ENCODE data around the gene YBEY. TPM values are rescaled to one million over a fixed set of nuclear protein-coding genes. Genes with fewer than 3 reads are reported as not detected.

YBEY gene
- total RNA-seq, 1 donor from 2014 or later = 7.0 TPM

GRCh38 chr21:46248422-46248782 lies 37.7 kb upstream of the YBEY start:
- H3K36me3 Mint-ChIP-seq (ENCODE audit: low read depth, unreplicated experiment) = peaks cover 53% of the 10 kb centered on the region
- H3K27ac Mint-ChIP-seq (ENCODE audit: unreplicated experiment) = no peak overlapping the region

DNA sequence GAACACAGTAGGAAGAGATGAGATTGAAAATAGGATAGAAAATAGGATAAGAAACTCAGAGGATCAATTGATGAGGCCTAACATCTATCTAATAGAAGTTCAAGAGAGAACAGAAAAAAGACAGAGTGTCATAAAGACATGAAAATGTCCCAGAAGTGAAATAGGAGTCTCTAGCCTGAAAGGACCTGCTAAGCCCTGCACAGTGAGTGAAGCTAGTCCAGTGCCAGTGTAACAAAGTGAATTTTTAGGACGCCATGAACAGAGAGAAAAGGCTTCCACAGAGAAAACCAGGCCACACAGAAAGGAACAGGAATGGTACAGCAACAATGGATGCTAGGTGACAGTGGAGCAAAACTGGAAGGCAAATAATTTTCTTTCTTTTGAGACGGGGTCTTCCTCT lies 37.3 kb upstream of the YBEY start:
- no peak overlapping the region for H3K27ac Mint-ChIP-seq (ENCODE audit: unreplicated experiment)
- no peak for DNase-seq (ENCODE audit: low spot score)
- peak overlapping the region; percentile 43 for H3K4me3 Mint-ChIP-seq (ENCODE audit: unreplicated experiment)
- H3K4me1 Mint-ChIP-seq (ENCODE audit: unreplicated experiment) = peaks cover 12% of the 10 kb centered on the region
- TF ChIP-seq, protein P1, sequence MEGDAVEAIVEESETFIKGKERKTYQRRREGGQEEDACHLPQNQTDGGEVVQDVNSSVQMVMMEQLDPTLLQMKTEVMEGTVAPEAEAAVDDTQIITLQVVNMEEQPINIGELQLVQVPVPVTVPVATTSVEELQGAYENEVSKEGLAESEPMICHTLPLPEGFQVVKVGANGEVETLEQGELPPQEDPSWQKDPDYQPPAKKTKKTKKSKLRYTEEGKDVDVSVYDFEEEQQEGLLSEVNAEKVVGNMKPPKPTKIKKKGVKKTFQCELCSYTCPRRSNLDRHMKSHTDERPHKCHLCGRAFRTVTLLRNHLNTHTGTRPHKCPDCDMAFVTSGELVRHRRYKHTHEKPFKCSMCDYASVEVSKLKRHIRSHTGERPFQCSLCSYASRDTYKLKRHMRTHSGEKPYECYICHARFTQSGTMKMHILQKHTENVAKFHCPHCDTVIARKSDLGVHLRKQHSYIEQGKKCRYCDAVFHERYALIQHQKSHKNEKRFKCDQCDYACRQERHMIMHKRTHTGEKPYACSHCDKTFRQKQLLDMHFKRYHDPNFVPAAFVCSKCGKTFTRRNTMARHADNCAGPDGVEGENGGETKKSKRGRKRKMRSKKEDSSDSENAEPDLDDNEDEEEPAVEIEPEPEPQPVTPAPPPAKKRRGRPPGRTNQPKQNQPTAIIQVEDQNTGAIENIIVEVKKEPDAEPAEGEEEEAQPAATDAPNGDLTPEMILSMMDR (IDR thresholded peaks at IDR 0.05; ENCODE audit: unreplicated experiment) = no peak
- peaks cover 4% of the 10 kb centered on the region for H3K27me3 Mint-ChIP-seq (ENCODE audit: unreplicated experiment)
- no peaks in the 10 kb centered on the region for H3K9me3 Mint-ChIP-seq (ENCODE audit: unreplicated experiment)
- peaks cover 56% of the 10 kb centered on the region for H3K36me3 Mint-ChIP-seq (ENCODE audit: low read depth, unreplicated experiment)

More at GRCh38 chr21:46248422-46248782, 37.7 kb upstream of the YBEY start:
- TF ChIP-seq, protein P1 (IDR thresholded peaks at IDR 0.05; ENCODE audit: unreplicated experiment) = no peak
- Mint-ChIP-seq H3K4me1 (ENCODE audit: unreplicated experiment) (peaks cover 11% of the 10 kb centered on the region), H3K27me3 (ENCODE audit: unreplicated experiment) (peaks cover 4% of the 10 kb centered on the region), H3K9me3 (ENCODE audit: unreplicated experiment) (no peaks in the 10 kb centered on the region), H3K4me3 (ENCODE audit: unreplicated experiment) (no peak overlapping the region)
- no peak for DNase-seq (ENCODE audit: low spot score)

DNA sequence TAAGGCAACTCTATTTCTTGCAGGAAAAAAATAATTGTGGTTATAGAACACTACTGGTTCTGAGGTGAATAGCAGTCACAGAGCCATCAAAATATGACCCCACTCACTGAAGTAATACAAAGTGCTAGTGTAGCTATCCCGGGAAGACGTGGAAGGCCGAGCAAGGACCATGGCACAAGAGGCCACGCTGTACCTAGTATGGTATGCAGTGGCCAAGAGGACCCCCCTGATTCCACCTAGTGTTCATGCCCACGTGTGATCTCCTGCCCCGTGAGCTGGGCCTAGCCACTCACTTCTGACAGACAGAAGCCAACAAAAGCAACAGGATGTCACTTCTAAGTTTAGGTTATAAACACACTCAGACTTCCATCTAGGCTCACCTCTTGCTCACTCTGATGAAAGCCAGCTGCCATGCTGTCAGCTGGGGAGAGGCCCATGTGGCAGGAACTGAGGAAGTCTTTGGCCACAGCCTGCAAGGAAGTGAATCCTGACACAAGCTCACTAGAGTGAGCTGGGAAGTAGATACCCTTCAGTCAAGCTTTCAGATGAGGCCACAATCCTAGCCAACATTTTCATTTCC lies 35.9 kb upstream of the YBEY start:
- Mint-ChIP-seq H3K4me3 (ENCODE audit: unreplicated experiment) (peak overlapping the region; percentile 57), H3K36me3 (ENCODE audit: low read depth, unreplicated experiment) (peaks cover 66% of the 10 kb centered on the region), H3K4me1 (ENCODE audit: unreplicated experiment) (peaks cover 20% of the 10 kb centered on the region), H3K27me3 (ENCODE audit: unreplicated experiment) (peaks cover 4% of the 10 kb centered on the region), H3K27ac (ENCODE audit: unreplicated experiment) (no peak overlapping the region), H3K9me3 (ENCODE audit: unreplicated experiment) (no peaks in the 10 kb centered on the region)
- TF ChIP-seq, protein P1 (IDR thresholded peaks at IDR 0.05; ENCODE audit: unreplicated experiment) = no peak
- DNase-seq (ENCODE audit: low spot score) = no peak

GRCh38 chr21:46252840-46253239 lies 33.3 kb upstream of the YBEY start:
- TF ChIP-seq, protein P1 (IDR thresholded peaks at IDR 0.05; ENCODE audit: unreplicated experiment) = no peak
- H3K36me3 Mint-ChIP-seq (ENCODE audit: low read depth, unreplicated experiment) = peaks cover 65% of the 10 kb centered on the region
- H3K27me3 Mint-ChIP-seq (ENCODE audit: unreplicated experiment) = peaks cover 1% of the 10 kb centered on the region
- no peak overlapping the region for H3K4me3 Mint-ChIP-seq (ENCODE audit: unreplicated experiment)
- DNase-seq (ENCODE audit: low spot score) = no peak
- H3K4me1 Mint-ChIP-seq (ENCODE audit: unreplicated experiment) = peaks cover 20% of the 10 kb centered on the region
- H3K27ac Mint-ChIP-seq (ENCODE audit: unreplicated experiment) = no peak overlapping the region
- H3K9me3 Mint-ChIP-seq (ENCODE audit: unreplicated experiment) = no peaks in the 10 kb centered on the region

- Mint-ChIP-seq H3K27ac (ENCODE audit: unreplicated experiment) (peak overlapping the region; percentile 59), H3K27me3 (ENCODE audit: unreplicated experiment) (peaks cover 1% of the 10 kb centered on the region), H3K9me3 (ENCODE audit: unreplicated experiment) (no peaks in the 10 kb centered on the region), H3K4me1 (ENCODE audit: unreplicated experiment) (peaks cover 20% of the 10 kb centered on the region), H3K4me3 (ENCODE audit: unreplicated experiment) (peak overlapping the region; percentile 62), H3K36me3 (ENCODE audit: low read depth, unreplicated experiment) (peaks cover 64% of the 10 kb centered on the region)
- TF ChIP-seq, protein P1 (IDR thresholded peaks at IDR 0.05; ENCODE audit: unreplicated experiment) = no peak
- no peak for DNase-seq (ENCODE audit: low spot score)
These were observed 32.5 kb upstream of the YBEY start for GRCh38 chr21:46253610-46254124.
